ENCODE data around the gene RFTN1.

GRCh38 chr3:16425398-16426028 lies 88.0 kb downstream of the RFTN1 start:
- TF ChIP-seq POLR2AphosphoS5 (IDR thresholded peaks at IDR 0.05; ENCODE audit: low read depth, low read length) (no peak), SPI1 (IDR thresholded peaks at IDR 0.05; ENCODE audit: low read depth, low read length) (no peak)
